DND-41 (cell line): ENCODE results near the gene DEXI.

ENCODE experiments used
- ATAC-seq: fragments of 200-7000 bp; cut with Tn5 transposase; 3 replicates; pipeline ENCODE4 v1.9.1; 2021; ENCODE audit warnings: low read depth; ENCODE audit not compliant: insufficient read depth
- DNase-seq: peaks from one replicate; pipeline ENCODE4 v3.0.0-alpha.2; 2020
- H2AFZ ChIP-seq: 2 replicates; pipeline ENCODE4 v1.6.0; 2012; ENCODE audit warnings: low read depth, low read length
- H3K27ac ChIP-seq: 2 replicates; pipeline ENCODE4 v1.5.1; 2012; ENCODE audit warnings: low read length, inconsistent platforms
- H3K27me3 ChIP-seq: fragments of 200-600 bp; sonication (generic); 2 replicates; pipeline ENCODE4 v1.6.0; 2012; ENCODE audit warnings: low read length, mild to moderate bottlenecking, inconsistent platforms; ENCODE audit not compliant: insufficient read depth, poor library complexity
- H3K36me3 ChIP-seq: 2 replicates; pipeline ENCODE4 v1.5.1; 2012; ENCODE audit warnings: low read length, inconsistent platforms; ENCODE audit not compliant: insufficient read depth
- H3K4me1 ChIP-seq: 2 replicates; pipeline ENCODE4 v1.5.1; 2012; ENCODE audit warnings: mild to moderate bottlenecking, low read length; ENCODE audit not compliant: insufficient read depth
- H3K4me2 ChIP-seq: 2 replicates; pipeline ENCODE4 v1.6.0; 2012; ENCODE audit warnings: mild to moderate bottlenecking, moderate library complexity, low read length, inconsistent platforms; ENCODE audit not compliant: insufficient read depth
- H3K4me3 ChIP-seq, 2 experiments: fragments of 200-600 bp in 1 of 2; shearing (Covaris generic) in 1 of 2; 2 replicates each; pipeline ENCODE4 v1.5.1; 2012 to 2016; ENCODE audit warnings: inconsistent platforms in 2 of 2, low read length in 2 of 2, mild to moderate bottlenecking in 2 of 2, low read depth in 1 of 2, moderate library complexity in 1 of 2
- H3K79me2 ChIP-seq: 2 replicates; pipeline ENCODE4 v1.6.0; 2012; ENCODE audit warnings: low read length, inconsistent platforms; ENCODE audit not compliant: insufficient read depth
- H3K9ac ChIP-seq: 2 replicates; pipeline ENCODE4 v1.6.0; 2012; ENCODE audit warnings: low read depth, mild to moderate bottlenecking, inconsistent platforms, low read length, moderate library complexity
- H3K9me3 ChIP-seq: 2 replicates; pipeline ENCODE4 v1.5.1; 2012; ENCODE audit warnings: low read length, moderate library complexity, mild to moderate bottlenecking, inconsistent platforms; ENCODE audit not compliant: insufficient read depth, severe bottlenecking
- H4K20me1 ChIP-seq: 2 replicates; pipeline ENCODE4 v1.6.0; 2012; ENCODE audit warnings: low read length; ENCODE audit not compliant: insufficient read depth
- EZH2 ChIP-seq: IDR thresholded peaks from 3 replicates; pipeline ENCODE4 v1.6.1; 2012; ENCODE audit warnings: borderline replicate concordance, low read depth, mild to moderate bottlenecking, moderate library complexity, low read length, inconsistent platforms; ENCODE audit not compliant: severe bottlenecking
- TF ChIP-seq, protein P1 (sequence below): IDR thresholded peaks from 2 replicates; pipeline ENCODE4 v1.5.1; 2012; ENCODE audit warnings: borderline replicate concordance, low read length, moderate library complexity, mild to moderate bottlenecking; ENCODE audit not compliant: poor library complexity, severe bottlenecking; ENCODE audit errors: extremely low read depth

The DEXI gene

GRCh38 chr16:10972819-10973464 is 30.7 kb upstream of the DEXI start:
- DNase-seq (no peak), ATAC-seq (peak; percentile 22; the same call in 2 of the 3 replicates)
- no peak overlapping the region for H3K4me2 ChIP-seq
- H3K27ac ChIP-seq: peak overlapping the region; percentile 63
- H3K36me3 ChIP-seq: peaks cover 71% of the 10 kb centered on the region
- peaks cover 13% of the 10 kb centered on the region for H3K79me2 ChIP-seq
- H3K9ac ChIP-seq: peak overlapping the region; percentile 22
- TF ChIP-seq, protein P1, sequence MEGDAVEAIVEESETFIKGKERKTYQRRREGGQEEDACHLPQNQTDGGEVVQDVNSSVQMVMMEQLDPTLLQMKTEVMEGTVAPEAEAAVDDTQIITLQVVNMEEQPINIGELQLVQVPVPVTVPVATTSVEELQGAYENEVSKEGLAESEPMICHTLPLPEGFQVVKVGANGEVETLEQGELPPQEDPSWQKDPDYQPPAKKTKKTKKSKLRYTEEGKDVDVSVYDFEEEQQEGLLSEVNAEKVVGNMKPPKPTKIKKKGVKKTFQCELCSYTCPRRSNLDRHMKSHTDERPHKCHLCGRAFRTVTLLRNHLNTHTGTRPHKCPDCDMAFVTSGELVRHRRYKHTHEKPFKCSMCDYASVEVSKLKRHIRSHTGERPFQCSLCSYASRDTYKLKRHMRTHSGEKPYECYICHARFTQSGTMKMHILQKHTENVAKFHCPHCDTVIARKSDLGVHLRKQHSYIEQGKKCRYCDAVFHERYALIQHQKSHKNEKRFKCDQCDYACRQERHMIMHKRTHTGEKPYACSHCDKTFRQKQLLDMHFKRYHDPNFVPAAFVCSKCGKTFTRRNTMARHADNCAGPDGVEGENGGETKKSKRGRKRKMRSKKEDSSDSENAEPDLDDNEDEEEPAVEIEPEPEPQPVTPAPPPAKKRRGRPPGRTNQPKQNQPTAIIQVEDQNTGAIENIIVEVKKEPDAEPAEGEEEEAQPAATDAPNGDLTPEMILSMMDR: no peak
- TF ChIP-seq EZH2: no peak
- H2AFZ ChIP-seq: no peak overlapping the region
- peaks cover 26% of the 10 kb centered on the region for H3K4me1 ChIP-seq
- no peaks in the 10 kb centered on the region for H3K27me3 ChIP-seq
- H3K4me3 ChIP-seq: no peak overlapping the region
- no peaks in the 10 kb centered on the region for H4K20me1 ChIP-seq
- no peaks in the 10 kb centered on the region for H3K9me3 ChIP-seq

GRCh38 chr16:10972108-10972818 is 30.0 kb upstream of the DEXI start:
- Histone ChIP-seq H3K79me2 (peaks cover 13% of the 10 kb centered on the region), H2AFZ (no peak overlapping the region), H4K20me1 (no peaks in the 10 kb centered on the region; the same call in 1 of the 2 replicates), H3K4me1 (peaks cover 26% of the 10 kb centered on the region), H3K4me2 (peak overlapping the region; percentile 37), H3K9me3 (no peaks in the 10 kb centered on the region), H3K4me3 (no peak overlapping the region), H3K36me3 (peaks cover 68% of the 10 kb centered on the region), H3K9ac (peak overlapping the region; percentile 22), H3K27ac (peak overlapping the region; percentile 63), H3K27me3 (no peaks in the 10 kb centered on the region)
- ATAC-seq (peak; percentile 64), DNase-seq (no peak)
- TF ChIP-seq, protein P1: no peak
- TF ChIP-seq EZH2: no peak

- Histone ChIP-seq H4K20me1 (no peaks in the 10 kb centered on the region; the same call in 1 of the 2 replicates), H3K27me3 (no peaks in the 10 kb centered on the region), H3K27ac (peak overlapping the region; percentile 63), H3K9me3 (no peaks in the 10 kb centered on the region), H3K79me2 (peaks cover 20% of the 10 kb centered on the region), H3K4me2 (peak overlapping the region; percentile 37), H3K4me3 (no peak overlapping the region), H3K9ac (peak overlapping the region; percentile 22), H3K4me1 (peaks cover 26% of the 10 kb centered on the region), H3K36me3 (peaks cover 68% of the 10 kb centered on the region), H2AFZ (no peak overlapping the region)
- ATAC-seq (peak; percentile 64), DNase-seq (peak; percentile 62)
- TF ChIP-seq, protein P1: peak; percentile 84
- TF ChIP-seq EZH2: no peak
Observed at GRCh38 chr16:10971560-10971961, 29.3 kb upstream of the DEXI start.
